ENCODE measurements around the gene DSG1. TPM values are rescaled to one million over a fixed set of nuclear protein-coding genes. Genes with fewer than 3 reads are reported as not detected.
"Not testable (repeated sequence)": the region's sequence is repeated elsewhere in the genome, so short reads cannot be mapped to it uniquely, and the experiment has no call there.

Gene DSG1
- total RNA-seq, 1 donor from 2014 or later, result 4.8 TPM

DNA sequence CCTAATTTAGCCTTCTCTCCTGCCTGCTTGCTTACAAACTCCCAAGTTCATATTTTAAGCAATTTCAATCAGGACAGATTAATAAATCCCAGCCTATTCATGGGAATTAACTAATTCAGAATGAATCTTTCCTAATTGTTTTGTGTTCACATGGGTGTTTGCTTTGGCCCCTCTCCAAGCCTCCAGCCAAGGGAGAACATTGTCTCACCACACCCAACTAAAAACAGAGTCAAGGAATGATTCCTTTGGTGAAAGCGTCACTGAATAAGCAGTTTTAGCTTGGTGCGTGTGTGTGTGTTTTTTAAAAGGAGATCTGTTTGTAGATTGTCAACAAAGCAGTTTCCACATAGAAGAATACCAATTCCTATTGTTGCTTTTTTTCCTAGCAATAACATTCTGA, 43.0 kb upstream of the DSG1 start:
- Mint-ChIP-seq H3K4me1 (ENCODE audit: unreplicated experiment) (peaks cover 8% of the 10 kb centered on the region), H3K27ac (peak overlapping the region; percentile 97), H3K36me3 (no peaks in the 10 kb centered on the region), H3K9me3 (no peaks in the 10 kb centered on the region), H3K27me3 (no peaks in the 10 kb centered on the region), H3K4me3 (peak overlapping the region; percentile 81)
- no peak for DNase-seq (ENCODE audit: extremely low spot score, unreplicated experiment)
- TF ChIP-seq, protein P1, sequence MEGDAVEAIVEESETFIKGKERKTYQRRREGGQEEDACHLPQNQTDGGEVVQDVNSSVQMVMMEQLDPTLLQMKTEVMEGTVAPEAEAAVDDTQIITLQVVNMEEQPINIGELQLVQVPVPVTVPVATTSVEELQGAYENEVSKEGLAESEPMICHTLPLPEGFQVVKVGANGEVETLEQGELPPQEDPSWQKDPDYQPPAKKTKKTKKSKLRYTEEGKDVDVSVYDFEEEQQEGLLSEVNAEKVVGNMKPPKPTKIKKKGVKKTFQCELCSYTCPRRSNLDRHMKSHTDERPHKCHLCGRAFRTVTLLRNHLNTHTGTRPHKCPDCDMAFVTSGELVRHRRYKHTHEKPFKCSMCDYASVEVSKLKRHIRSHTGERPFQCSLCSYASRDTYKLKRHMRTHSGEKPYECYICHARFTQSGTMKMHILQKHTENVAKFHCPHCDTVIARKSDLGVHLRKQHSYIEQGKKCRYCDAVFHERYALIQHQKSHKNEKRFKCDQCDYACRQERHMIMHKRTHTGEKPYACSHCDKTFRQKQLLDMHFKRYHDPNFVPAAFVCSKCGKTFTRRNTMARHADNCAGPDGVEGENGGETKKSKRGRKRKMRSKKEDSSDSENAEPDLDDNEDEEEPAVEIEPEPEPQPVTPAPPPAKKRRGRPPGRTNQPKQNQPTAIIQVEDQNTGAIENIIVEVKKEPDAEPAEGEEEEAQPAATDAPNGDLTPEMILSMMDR (conservative IDR thresholded peaks at IDR 0.05), result no peak

DNA sequence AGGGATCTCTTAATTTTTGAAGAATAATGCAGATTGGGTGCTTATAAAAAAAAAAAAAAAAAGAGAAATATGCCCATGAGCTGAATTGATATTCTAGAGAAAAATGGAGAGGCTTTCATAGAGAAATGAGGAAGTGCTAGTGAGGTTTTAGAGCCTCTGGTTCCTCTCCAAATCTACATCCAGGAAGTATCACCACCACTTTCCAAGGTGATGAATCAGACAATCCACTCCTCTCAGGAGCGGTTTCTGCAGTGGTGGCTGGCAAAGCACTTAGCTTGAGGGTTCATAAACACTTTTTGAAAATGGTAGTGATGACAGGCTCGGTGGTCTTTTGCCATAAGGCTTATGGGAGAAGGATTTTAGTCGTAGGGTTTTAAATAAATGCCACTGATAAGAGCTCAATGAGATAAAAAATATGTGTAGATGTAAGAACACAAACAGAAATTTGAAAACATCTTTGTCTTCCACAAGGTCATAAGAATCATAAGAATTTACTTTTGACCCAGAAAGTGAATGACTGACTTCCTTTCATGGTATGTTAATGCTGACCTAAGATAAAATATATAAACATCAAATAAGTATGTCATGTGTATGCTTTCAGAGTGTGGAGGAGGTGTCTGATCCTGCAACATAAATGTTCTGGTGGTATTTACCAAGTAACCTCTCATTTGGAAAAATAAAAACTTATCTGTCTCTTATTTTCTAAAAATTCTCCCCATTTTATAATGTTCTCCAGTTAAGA, 42.1 kb upstream of the DSG1 start:
- no peaks in the 10 kb centered on the region for H3K36me3 Mint-ChIP-seq
- H3K4me3 Mint-ChIP-seq, result peak overlapping the region; percentile 53
- H3K9me3 Mint-ChIP-seq, result no peaks in the 10 kb centered on the region
- peak overlapping the region; percentile 97 for H3K27ac Mint-ChIP-seq
- DNase-seq (ENCODE audit: extremely low spot score, unreplicated experiment), result no peak
- TF ChIP-seq, protein P1 (conservative IDR thresholded peaks at IDR 0.05), result no peak
- peaks cover 8% of the 10 kb centered on the region for H3K4me1 Mint-ChIP-seq (ENCODE audit: unreplicated experiment)
- H3K27me3 Mint-ChIP-seq, result no peaks in the 10 kb centered on the region

DNA sequence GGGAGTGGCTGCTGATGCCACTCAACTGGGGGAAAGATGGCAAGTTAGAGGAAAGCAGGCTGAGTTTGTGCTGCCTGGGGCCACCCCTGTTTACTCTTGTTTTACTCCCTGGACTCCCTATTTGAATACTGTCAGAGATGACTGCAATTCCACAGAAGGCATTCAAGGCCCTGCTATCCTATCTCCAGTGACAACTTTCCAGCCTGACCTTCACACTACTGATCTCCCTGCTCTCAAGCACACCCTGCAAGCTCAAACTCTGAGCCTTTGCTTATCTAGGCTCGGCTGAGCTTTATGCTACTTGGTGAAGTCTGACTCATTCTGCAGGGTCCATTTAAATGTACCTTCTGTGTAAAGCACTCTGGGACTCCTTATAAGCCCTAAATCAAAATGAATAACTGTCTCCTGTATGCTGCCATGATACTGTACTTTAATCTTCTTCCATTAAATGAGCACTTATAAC, 39.3 kb upstream of the DSG1 start:
- TF ChIP-seq, protein P1 (conservative IDR thresholded peaks at IDR 0.05), result no peak
- H3K27ac Mint-ChIP-seq, result no peak overlapping the region
- no peaks in the 10 kb centered on the region for H3K27me3 Mint-ChIP-seq
- H3K4me3 Mint-ChIP-seq, result no peak overlapping the region
- DNase-seq (ENCODE audit: extremely low spot score, unreplicated experiment), result no peak
- H3K36me3 Mint-ChIP-seq, result no peaks in the 10 kb centered on the region
- H3K9me3 Mint-ChIP-seq, result no peaks in the 10 kb centered on the region
- peaks cover 8% of the 10 kb centered on the region for H3K4me1 Mint-ChIP-seq (ENCODE audit: unreplicated experiment)

DNA sequence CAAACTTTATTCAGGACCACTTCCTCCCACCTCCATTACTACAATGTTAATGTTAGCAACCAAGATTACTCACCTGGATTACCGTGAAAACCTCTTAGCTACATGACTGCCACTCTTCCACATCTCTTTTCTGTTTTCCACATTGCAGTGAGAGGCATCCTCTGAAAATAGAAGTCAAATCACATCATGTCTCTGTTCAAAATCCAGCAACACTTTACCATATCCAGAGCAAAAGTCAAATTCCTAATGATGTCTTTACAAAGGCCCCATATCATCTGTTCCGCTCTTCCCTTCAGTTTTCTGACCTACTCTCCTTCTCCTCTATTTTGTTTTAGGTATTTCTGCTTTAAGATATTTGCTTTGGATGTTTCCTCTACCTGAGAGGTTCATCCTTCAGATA, 37.5 kb upstream of the DSG1 start:
- Mint-ChIP-seq H3K27ac (no peak overlapping the region), H3K27me3 (no peaks in the 10 kb centered on the region), H3K9me3 (peaks cover 10% of the 10 kb centered on the region), H3K36me3 (no peaks in the 10 kb centered on the region), H3K4me1 (ENCODE audit: unreplicated experiment) (peaks cover 4% of the 10 kb centered on the region), H3K4me3 (no peak overlapping the region)
- DNase-seq (ENCODE audit: extremely low spot score, unreplicated experiment), result no peak
- TF ChIP-seq, protein P1 (conservative IDR thresholded peaks at IDR 0.05), result no peak

DNA sequence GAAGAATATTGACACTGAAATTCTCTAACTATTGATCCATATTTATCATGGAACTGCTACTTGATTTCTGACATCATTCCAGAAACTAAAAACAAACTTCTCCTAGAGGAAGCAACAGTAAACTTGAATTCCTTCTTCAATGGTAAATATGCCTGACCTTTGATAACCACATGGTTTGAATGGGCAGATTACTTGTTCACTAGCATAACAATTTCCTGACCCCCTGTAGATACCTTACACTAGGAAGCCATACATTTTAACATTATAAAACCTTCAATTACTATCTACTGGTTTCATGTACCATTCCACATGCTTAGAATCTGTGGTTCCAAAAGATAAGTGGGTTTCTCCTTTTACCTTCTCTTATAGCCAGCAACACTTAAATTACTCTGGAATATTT, 36.5 kb upstream of the DSG1 start:
- TF ChIP-seq, protein P1 (conservative IDR thresholded peaks at IDR 0.05), result no peak
- Mint-ChIP-seq H3K27me3 (no peaks in the 10 kb centered on the region), H3K36me3 (peaks cover 3% of the 10 kb centered on the region), H3K4me3 (no peak overlapping the region), H3K4me1 (ENCODE audit: unreplicated experiment) (no peaks in the 10 kb centered on the region), H3K9me3 (peaks cover 14% of the 10 kb centered on the region), H3K27ac (no peak overlapping the region)
- DNase-seq (ENCODE audit: extremely low spot score, unreplicated experiment), result no peak

DNA sequence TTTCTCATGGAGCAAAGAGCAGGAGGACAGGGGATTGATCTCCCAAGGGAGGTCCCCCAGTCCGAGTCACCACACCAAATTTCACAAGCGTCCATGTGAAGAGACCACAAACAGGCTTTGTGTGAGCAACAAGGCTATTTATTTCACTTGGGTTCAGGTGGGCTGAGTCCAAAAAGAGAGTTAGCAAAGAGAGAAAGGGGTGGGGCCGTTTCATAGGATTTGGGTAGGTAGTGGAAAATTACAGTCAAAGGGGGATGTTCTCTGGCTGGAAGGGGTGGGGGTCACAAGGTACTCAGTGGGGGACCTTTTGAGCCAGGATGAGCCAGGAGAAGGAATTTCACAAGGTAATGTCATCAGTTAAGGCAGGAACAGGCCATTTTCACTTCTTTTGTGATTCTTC, 28.5 kb upstream of the DSG1 start:
- H3K4me3 Mint-ChIP-seq; H3K27me3 Mint-ChIP-seq; DNase-seq (ENCODE audit: extremely low spot score, unreplicated experiment); H3K4me1 Mint-ChIP-seq (ENCODE audit: unreplicated experiment); H3K36me3 Mint-ChIP-seq; H3K27ac Mint-ChIP-seq: not testable (repeated sequence)
- peaks cover 26% of the 10 kb centered on the region for H3K9me3 Mint-ChIP-seq

Measured in type B pancreatic cell (in vitro differentiated cells).